Keratinocyte (primary cell): ENCODE results near the gene GIMAP8. TPM values are rescaled to one million over a fixed set of nuclear protein-coding genes. Genes with fewer than 3 reads are reported as not detected.
"Not testable (repeated sequence)": the region's sequence is repeated elsewhere in the genome, so short reads cannot be mapped to it uniquely, and the experiment has no call there.

Source experiments
- DNase-seq: peaks from one replicate; pipeline ENCODE4 v3.0.0-alpha.2; 2011; ENCODE audit warnings: low read depth, missing footprints, low spot score
- FAIRE-seq: peaks from 2 replicates; lab custom pipeline; 2011; peaks lifted over from hg19 to GRCh38; lab: Jason Lieb, UNC
- H2AFZ ChIP-seq: 2 replicates; pipeline ENCODE4 v1.6.0; 2012; ENCODE audit warnings: low read length, control low read depth, inconsistent platforms; ENCODE audit not compliant: control insufficient read depth
- H3K27ac ChIP-seq: 2 replicates; pipeline ENCODE4 v1.5.1; 2011; ENCODE audit warnings: low read length; ENCODE audit not compliant: control insufficient read depth, insufficient read depth
- H3K27me3 ChIP-seq: 3 replicates; pipeline ENCODE4 v1.6.0; 2011; ENCODE audit warnings: low read length; ENCODE audit not compliant: control insufficient read depth, insufficient read depth; ENCODE audit errors: extremely low read depth
- H3K36me3 ChIP-seq, 2 experiments: 2 replicates in 1 of 2; 3 replicates in 1 of 2; pipeline ENCODE4 v1.5.1; 2011; ENCODE audit warnings: low read length in 2 of 2, mild to moderate bottlenecking in 1 of 2; ENCODE audit not compliant: control insufficient read depth in 2 of 2, insufficient read depth in 2 of 2; ENCODE audit errors: extremely low read depth in 1 of 2
- H3K4me1 ChIP-seq: 3 replicates; pipeline ENCODE4 v1.5.1; 2011; ENCODE audit warnings: low read length; ENCODE audit not compliant: control insufficient read depth, insufficient read depth; ENCODE audit errors: extremely low read depth
- H3K4me2 ChIP-seq: 3 replicates; pipeline ENCODE4 v1.6.0; 2011; ENCODE audit warnings: low read depth, low read length; ENCODE audit not compliant: control insufficient read depth, insufficient read depth; ENCODE audit errors: extremely low read depth
- H3K4me3 ChIP-seq, 3 experiments: fragments of 200-600 bp in 1 of 3; sonication (generic) in 1 of 3; 2 replicates in 2 of 3; 3 replicates in 1 of 3; pipeline ENCODE4 v1.5.1; 2011 to 2016; ENCODE audit warnings: low read length in 3 of 3, mild to moderate bottlenecking in 3 of 3, control low read depth in 2 of 3, inconsistent platforms in 1 of 3, low read depth in 1 of 3, mixed read lengths in 1 of 3, mixed run types in 1 of 3, moderate library complexity in 1 of 3; ENCODE audit not compliant: control insufficient read depth in 2 of 3, insufficient read depth in 2 of 3; ENCODE audit errors: extremely low read depth in 1 of 3
- H3K79me2 ChIP-seq: 2 replicates; pipeline ENCODE4 v1.6.0; 2012; ENCODE audit warnings: low read length; ENCODE audit not compliant: control insufficient read depth, insufficient read depth
- H3K9ac ChIP-seq: 3 replicates; pipeline ENCODE4 v1.6.0; 2011; ENCODE audit warnings: low read length; ENCODE audit not compliant: control insufficient read depth, insufficient read depth; ENCODE audit errors: extremely low read depth
- H3K9me1 ChIP-seq: 3 replicates; pipeline ENCODE4 v1.6.0; 2011; ENCODE audit warnings: low read length; ENCODE audit not compliant: control insufficient read depth, insufficient read depth; ENCODE audit errors: extremely low read depth
- H3K9me3 ChIP-seq: 2 replicates; pipeline ENCODE4 v1.5.1; 2012; ENCODE audit warnings: low read depth, low read length; ENCODE audit not compliant: control insufficient read depth
- H4K20me1 ChIP-seq: 3 replicates; pipeline ENCODE4 v1.6.0; 2011; ENCODE audit warnings: low read length; ENCODE audit not compliant: control insufficient read depth, insufficient read depth; ENCODE audit errors: extremely low read depth
- EZH2 ChIP-seq: IDR thresholded peaks from one replicate; pipeline ENCODE4 v1.6.1; 2012; ENCODE audit warnings: inconsistent platforms, mild to moderate bottlenecking, low read length, moderate library complexity
- dilution Hi-C: fragments of 300-500 bp; cut with MboI; formaldehyde crosslinking; loops from one replicate; pipeline ENCODE4 v1.7.0; 2020; ENCODE audit warnings: low sequenced_read_pairs; ENCODE audit not compliant: extremely low pct_ligation_motif_present
- polyA plus RNA-seq, 5 experiments: library from polyadenylated mRNA; depleted of rRNA in 3 of 5; stranded (reverse) in 3 of 5; stranded (forward) in 1 of 5; unstranded in 1 of 5; fragments of >200 nt; gene quantifications; 1 replicate in 1 of 5; 2 replicates in 3 of 5; 3 replicates in 1 of 5; pipeline versions ENCODE4 v1.2.1 to v1.2.3, GENCODE V29; 2011 to 2012; ENCODE audit warnings: missing spikeins in 2 of 5, low read depth in 1 of 5, low replicate concordance in 1 of 5
- TF ChIP-seq, protein P1 (sequence below), 3 experiments: IDR thresholded peaks in 1 of 3; conservative IDR thresholded peaks in 1 of 3; optimal IDR thresholded peaks in 1 of 3; 2 replicates in 2 of 3; 3 replicates in 1 of 3; pipeline versions ENCODE3 to v1.5.1; 2011; ENCODE audit warnings: low read length in 3 of 3, mild to moderate bottlenecking in 3 of 3, moderate library complexity in 2 of 3, control low read depth in 1 of 3, inconsistent platforms in 1 of 3; ENCODE audit not compliant: insufficient read depth in 2 of 3; ENCODE audit errors: extremely low read depth in 1 of 3

GIMAP8 gene
- polyA plus RNA-seq, 1 donor (not counting 4 experiments of a cell fraction or from before 2014, with no cell fraction given), result 0.26 TPM

- FAIRE-seq (no peak), DNase-seq (no peak)
- H3K4me2 ChIP-seq, result no peak overlapping the region
- no peaks in the 10 kb centered on the region for H3K9me1 ChIP-seq
- H3K9me3 ChIP-seq, result no peaks in the 10 kb centered on the region
- dilution Hi-C loops, result no loop called here
- TF ChIP-seq, protein P1, sequence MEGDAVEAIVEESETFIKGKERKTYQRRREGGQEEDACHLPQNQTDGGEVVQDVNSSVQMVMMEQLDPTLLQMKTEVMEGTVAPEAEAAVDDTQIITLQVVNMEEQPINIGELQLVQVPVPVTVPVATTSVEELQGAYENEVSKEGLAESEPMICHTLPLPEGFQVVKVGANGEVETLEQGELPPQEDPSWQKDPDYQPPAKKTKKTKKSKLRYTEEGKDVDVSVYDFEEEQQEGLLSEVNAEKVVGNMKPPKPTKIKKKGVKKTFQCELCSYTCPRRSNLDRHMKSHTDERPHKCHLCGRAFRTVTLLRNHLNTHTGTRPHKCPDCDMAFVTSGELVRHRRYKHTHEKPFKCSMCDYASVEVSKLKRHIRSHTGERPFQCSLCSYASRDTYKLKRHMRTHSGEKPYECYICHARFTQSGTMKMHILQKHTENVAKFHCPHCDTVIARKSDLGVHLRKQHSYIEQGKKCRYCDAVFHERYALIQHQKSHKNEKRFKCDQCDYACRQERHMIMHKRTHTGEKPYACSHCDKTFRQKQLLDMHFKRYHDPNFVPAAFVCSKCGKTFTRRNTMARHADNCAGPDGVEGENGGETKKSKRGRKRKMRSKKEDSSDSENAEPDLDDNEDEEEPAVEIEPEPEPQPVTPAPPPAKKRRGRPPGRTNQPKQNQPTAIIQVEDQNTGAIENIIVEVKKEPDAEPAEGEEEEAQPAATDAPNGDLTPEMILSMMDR (optimal IDR thresholded peaks at IDR 0.05 in 1 of 3, IDR thresholded peaks at IDR 0.05 in 1 of 3, conservative IDR thresholded peaks at IDR 0.05 in 1 of 3; ENCODE audit: extremely low read depth in 1 of 3, insufficient read depth in 2 of 3, low read length in 3 of 3), result no peak
- no peak for TF ChIP-seq EZH2
- H3K4me1 ChIP-seq, result no peaks in the 10 kb centered on the region
- no peak overlapping the region for H2AFZ ChIP-seq
- H3K9ac ChIP-seq, result no peak overlapping the region
- no peaks in the 10 kb centered on the region for H4K20me1 ChIP-seq
- no peak overlapping the region for H3K4me3 ChIP-seq
- no peaks in the 10 kb centered on the region for H3K79me2 ChIP-seq
- H3K27ac ChIP-seq, result no peak overlapping the region
- no peaks in the 10 kb centered on the region for H3K27me3 ChIP-seq
- H3K36me3 ChIP-seq, result no peaks in the 10 kb centered on the region
Observed at GRCh38 chr7:150519310-150519709, 68.9 kb downstream of the GIMAP8 start.

DNA sequence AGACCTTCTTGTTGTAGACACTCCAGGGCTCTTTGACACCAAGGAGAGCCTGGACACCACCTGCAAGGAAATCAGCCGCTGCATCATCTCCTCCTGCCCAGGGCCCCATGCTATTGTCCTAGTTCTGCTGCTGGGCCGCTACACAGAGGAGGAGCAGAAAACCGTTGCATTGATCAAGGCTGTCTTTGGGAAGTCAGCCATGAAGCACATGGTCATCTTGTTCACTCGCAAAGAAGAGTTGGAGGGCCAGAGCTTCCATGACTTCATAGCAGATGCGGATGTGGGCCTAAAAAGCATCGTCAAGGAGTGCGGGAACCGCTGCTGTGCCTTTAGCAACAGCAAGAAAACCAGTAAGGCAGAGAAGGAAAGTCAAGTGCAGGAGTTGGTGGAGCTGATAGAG lies 69.7 kb downstream of the GIMAP8 start:
- no peaks in the 10 kb centered on the region for H3K79me2 ChIP-seq
- no peak for TF ChIP-seq EZH2
- TF ChIP-seq, protein P1 (optimal IDR thresholded peaks at IDR 0.05 in 1 of 3, IDR thresholded peaks at IDR 0.05 in 1 of 3, conservative IDR thresholded peaks at IDR 0.05 in 1 of 3; ENCODE audit: extremely low read depth in 1 of 3, insufficient read depth in 2 of 3, low read length in 3 of 3), result no peak
- dilution Hi-C loops, result no loop called here

DNA sequence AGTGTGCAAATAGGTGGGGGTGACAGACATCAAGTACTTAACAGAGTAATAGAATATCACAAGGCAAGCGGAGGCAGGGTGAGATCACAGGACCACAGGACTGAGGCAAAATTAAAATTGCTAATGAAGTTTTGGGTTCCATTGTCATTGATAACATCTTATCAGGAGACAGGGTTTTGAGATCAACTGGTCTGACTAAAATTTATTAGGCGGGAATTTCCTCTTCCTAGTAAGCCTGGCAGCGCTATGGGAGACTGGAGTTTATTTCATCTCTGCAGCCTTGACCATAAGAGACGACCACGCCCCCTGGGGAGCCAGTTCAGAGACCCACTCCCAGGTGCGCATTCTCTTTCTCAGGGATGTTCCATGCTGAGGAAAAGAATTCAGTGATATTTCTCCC lies 72.5 kb downstream of the GIMAP8 start:
- H3K36me3 ChIP-seq, H3K9me3 ChIP-seq, H3K4me2 ChIP-seq, H3K9ac ChIP-seq, H3K4me3 ChIP-seq, H3K79me2 ChIP-seq, FAIRE-seq, dilution Hi-C loops, H2AFZ ChIP-seq, H3K27me3 ChIP-seq, H4K20me1 ChIP-seq, H3K4me1 ChIP-seq, H3K9me1 ChIP-seq, H3K27ac ChIP-seq, DNase-seq: not testable (repeated sequence)

More for the DNA sequence above, 69.7 kb downstream of the GIMAP8 start:
- no peaks in the 10 kb centered on the region for H3K9me1 ChIP-seq
- no peaks in the 10 kb centered on the region for H4K20me1 ChIP-seq
- FAIRE-seq (no peak), DNase-seq (no peak)
- no peak overlapping the region for H3K4me2 ChIP-seq
- H3K27me3 ChIP-seq, result no peaks in the 10 kb centered on the region
- no peaks in the 10 kb centered on the region for H3K36me3 ChIP-seq
- no peaks in the 10 kb centered on the region for H3K4me1 ChIP-seq
- no peak overlapping the region for H3K4me3 ChIP-seq
- H3K9ac ChIP-seq, result no peak overlapping the region
- no peaks in the 10 kb centered on the region for H3K9me3 ChIP-seq
- H3K27ac ChIP-seq, result no peak overlapping the region
- H2AFZ ChIP-seq, result no peak overlapping the region
